ENCODE results near the gene GABRP.

- TF ChIP-seq YY1 (tag by site-specific recombination; IDR thresholded peaks at IDR 0.05), result no peak
- TF ChIP-seq ZNF791 (tag by site-specific recombination; IDR thresholded peaks at IDR 0.05), result no peak
- TF ChIP-seq ZNF138 (tag by site-specific recombination; IDR thresholded peaks at IDR 0.05; ENCODE audit: borderline replicate concordance), result no peak
These were observed at the start of gene GABRP for GRCh38 chr5:170783498-170784247.

Measured in HEK293 (cell line).